ENCODE data around the gene CIROP.

Gene CIROP

DNA sequence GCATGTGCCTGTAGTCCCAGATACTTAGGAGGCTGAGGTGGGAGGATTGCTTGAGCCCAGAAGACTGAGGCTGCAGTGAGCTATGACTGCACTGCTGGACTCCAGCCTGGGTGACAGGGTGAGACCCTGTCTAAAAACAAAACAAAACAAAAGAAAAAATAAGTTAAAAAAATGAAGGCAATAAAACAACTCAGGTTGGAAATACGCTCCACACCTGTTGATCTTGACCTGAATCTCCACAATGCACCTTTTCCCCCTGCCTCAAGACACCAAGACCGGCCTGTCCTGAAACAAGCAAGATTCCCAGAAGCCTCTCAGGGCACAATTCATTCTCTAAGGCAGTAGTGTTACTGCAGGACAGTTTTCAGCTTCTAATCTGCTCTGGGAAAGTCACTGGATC lies 35.1 kb upstream of the CIROP start:
- no peak overlapping the region for H3K4me3 ChIP-seq (ENCODE audit: low read depth, low read length)
- TF ChIP-seq, protein P1, sequence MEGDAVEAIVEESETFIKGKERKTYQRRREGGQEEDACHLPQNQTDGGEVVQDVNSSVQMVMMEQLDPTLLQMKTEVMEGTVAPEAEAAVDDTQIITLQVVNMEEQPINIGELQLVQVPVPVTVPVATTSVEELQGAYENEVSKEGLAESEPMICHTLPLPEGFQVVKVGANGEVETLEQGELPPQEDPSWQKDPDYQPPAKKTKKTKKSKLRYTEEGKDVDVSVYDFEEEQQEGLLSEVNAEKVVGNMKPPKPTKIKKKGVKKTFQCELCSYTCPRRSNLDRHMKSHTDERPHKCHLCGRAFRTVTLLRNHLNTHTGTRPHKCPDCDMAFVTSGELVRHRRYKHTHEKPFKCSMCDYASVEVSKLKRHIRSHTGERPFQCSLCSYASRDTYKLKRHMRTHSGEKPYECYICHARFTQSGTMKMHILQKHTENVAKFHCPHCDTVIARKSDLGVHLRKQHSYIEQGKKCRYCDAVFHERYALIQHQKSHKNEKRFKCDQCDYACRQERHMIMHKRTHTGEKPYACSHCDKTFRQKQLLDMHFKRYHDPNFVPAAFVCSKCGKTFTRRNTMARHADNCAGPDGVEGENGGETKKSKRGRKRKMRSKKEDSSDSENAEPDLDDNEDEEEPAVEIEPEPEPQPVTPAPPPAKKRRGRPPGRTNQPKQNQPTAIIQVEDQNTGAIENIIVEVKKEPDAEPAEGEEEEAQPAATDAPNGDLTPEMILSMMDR (IDR thresholded peaks at IDR 0.05; ENCODE audit: borderline replicate concordance, insufficient read depth, low read depth, low read length): no peak

DNA sequence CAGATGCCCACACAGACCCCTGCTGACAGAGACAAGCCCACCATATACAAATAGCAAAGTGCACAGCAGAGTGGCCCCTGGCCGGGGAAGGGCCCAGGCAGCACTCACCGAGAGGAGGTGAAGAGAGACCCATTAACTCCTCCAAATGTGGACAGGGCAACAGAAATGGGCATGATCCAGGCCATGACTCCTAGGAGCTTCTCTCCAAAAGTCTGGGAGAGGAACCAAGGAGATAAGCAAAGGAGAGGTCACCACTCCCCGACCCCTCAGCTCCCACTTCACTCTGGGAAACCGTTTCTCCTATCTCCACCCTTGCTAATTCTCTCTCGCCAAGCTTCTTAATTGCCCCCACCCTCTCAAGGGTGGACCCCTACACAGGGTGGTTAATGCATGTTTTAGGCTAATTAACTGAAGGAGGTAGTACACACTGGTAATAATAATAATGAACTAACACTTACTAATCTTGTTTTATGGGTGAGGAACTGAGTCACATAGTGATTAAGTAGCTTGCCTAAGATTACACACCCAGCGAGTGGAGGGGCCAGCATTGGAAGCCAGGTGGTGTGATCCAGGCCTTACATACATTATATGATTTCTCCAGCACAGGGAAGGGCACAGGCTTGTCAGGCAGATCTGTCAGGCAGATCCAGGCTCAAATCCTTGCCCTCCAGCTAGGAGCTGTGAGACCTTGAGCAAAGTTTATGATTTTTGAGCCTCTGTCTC lies 33.2 kb upstream of the CIROP start:
- H3K4me3 ChIP-seq (ENCODE audit: low read depth, low read length): no peak overlapping the region
- TF ChIP-seq, protein P1 (IDR thresholded peaks at IDR 0.05; ENCODE audit: borderline replicate concordance, insufficient read depth, low read depth, low read length): no peak

DNA sequence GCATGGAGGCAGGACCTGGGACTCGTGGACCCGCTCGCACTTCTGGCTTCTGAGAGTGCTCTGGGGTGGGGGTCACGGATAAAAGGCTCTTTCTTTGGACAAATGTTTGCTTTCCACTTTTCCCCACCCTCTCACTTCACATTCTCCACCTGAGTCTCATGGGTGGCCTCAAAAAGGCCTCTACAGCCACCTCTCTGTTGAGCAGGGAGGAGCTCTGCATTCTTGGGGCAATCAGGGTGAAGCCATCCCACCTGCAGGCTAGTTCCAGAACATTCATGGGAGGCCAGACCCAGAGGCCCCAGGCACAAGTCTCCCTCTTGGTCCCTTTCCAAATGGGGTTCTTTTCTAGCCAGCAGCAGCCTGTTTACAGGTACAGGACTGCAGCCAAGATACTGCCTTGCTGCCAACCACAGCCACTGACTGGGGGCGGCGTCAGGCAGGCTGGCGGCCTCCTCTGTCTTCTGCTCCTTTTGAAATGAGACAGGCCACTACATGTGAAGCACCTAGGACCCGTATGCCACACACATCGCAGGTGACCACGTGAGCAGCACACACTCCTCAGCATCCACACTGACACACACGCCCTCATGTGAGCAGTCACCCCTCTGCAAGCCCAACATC lies 32.5 kb upstream of the CIROP start:
- TF ChIP-seq, protein P1 (IDR thresholded peaks at IDR 0.05; ENCODE audit: borderline replicate concordance, insufficient read depth, low read depth, low read length): no peak

DNA sequence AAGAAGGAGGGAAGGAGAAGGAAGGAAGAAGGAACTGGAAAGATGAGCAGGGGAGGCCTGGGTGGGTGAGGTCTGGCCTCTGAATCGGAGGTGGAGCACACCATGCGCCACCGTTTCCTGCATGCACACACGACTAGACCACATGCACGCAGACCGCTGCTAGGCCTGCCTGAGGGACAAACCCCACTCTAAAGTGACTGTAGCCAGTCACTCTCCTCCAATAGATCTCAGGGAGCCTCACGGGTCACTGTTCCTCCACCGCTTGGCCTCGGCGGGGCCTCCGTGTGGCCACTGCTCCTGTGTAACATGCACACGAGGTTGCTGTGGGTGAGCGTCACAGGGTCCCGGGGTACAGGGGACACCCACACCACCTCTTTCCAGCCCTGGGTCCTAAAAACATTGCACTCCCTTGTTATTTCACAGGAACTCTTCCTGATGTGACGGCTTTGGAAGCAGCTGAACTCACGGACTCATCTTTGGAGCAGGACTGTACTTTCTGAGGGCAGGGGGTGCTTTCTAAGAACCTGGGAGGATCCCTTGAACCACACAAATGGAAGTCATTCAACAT lies 31.9 kb upstream of the CIROP start:
- no peak overlapping the region for H3K4me3 ChIP-seq (ENCODE audit: low read depth, low read length)
- TF ChIP-seq, protein P1 (IDR thresholded peaks at IDR 0.05; ENCODE audit: borderline replicate concordance, insufficient read depth, low read depth, low read length): no peak

More for the DNA sequence above, 32.5 kb upstream of the CIROP start:
- no peak overlapping the region for H3K4me3 ChIP-seq (ENCODE audit: low read depth, low read length)

DNA sequence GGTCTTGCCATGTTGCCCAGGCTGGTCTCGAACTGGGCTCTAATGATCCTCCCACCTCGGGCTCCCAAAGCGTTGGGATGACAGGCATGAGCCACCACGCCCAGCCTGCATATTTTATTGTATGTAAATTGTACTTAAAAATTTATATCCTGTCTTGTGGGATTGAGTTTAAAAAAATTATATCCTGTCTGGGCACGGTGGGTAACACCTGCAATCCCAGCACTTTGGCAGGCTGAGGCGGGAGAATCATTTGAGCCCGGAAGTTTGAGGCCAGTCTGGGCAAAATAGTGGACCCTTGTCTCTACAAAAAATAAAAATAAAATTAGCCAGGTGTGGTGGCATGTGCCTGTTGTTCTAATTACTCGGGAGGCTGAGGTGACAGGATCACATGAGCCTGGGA lies 28.2 kb upstream of the CIROP start:
- TF ChIP-seq, protein P1 (IDR thresholded peaks at IDR 0.05; ENCODE audit: borderline replicate concordance, insufficient read depth, low read depth, low read length): no peak
- H3K4me3 ChIP-seq (ENCODE audit: low read depth, low read length): no peak overlapping the region

DNA sequence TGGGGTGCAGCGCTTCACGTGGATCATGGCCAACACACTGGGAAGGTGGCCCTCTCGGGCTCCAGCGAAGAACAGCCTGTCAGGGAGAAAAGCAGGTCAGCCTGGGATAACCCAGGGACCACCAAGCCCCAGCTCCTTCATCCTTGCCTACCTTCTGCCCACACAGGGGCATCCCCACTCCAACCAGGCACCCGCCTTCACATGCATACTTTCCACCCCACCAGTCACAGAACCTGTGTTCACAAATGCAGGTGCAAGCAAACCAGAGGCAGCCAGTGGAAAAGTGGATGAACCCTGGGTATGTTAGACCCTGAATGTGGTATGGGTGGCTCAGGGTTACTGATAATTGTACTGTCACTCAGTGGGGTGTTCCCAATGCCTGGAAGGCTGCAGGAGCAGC lies 26.7 kb upstream of the CIROP start:
- TF ChIP-seq, protein P1 (IDR thresholded peaks at IDR 0.05; ENCODE audit: borderline replicate concordance, insufficient read depth, low read depth, low read length): no peak
- H3K4me3 ChIP-seq (ENCODE audit: low read depth, low read length): no peak overlapping the region

DNA sequence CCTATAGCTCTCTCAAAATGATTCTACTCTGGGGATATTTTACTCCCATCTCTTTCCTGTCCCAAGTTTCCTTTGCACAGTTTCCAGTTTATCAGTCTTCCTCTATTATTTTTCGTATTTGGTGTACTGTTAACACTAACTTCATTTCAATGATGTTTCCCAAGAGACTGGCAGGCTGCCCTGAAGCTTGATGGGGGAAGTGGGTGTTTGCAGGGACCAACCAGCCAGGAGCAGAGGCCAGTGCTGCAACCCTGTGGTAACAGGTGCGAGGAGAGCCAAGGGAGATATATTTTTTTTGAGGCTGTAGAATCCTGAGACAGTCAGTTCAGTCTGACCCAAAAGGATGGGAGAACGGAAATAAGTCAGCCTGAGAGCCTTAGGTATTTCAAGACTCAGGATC lies 26.1 kb upstream of the CIROP start:
- no peak overlapping the region for H3K4me3 ChIP-seq (ENCODE audit: low read depth, low read length)
- TF ChIP-seq, protein P1 (IDR thresholded peaks at IDR 0.05; ENCODE audit: borderline replicate concordance, insufficient read depth, low read depth, low read length): no peak

Data from GM12875 (cell line).